Stimulated activated CD8-positive, alpha-beta memory T cell treated with anti-CD3 and anti-CD28 coated beads, Interleukin-15, amount 100 ng/mL, for 1 hour (primary cell): ENCODE results near the gene ANKH.
A peak's percentile ranks its signal among the peaks of the same experiment; 100 is the strongest.
"Not testable (repeated sequence)": the region's sequence is repeated elsewhere in the genome, so short reads cannot be mapped to it uniquely, and the experiment has no call there.

ENCODE experiments used
- DNase-seq: peaks from one replicate; pipeline ENCODE4 v3.0.0-alpha.2; 2020; ENCODE audit warnings: low read depth

The ANKH gene

GRCh38 chr5:14882658-14883580 is 11.3 kb upstream of the ANKH start:
- DNase-seq: no peak

GRCh38 chr5:14881826-14882225 is 10.2 kb upstream of the ANKH start:
- DNase-seq: no peak

- no peak for DNase-seq
These were observed 9.1 kb upstream of the ANKH start for GRCh38 chr5:14880688-14881087.

- no peak for DNase-seq
These were observed 8.5 kb upstream of the ANKH start for GRCh38 chr5:14879937-14880589.

DNA sequence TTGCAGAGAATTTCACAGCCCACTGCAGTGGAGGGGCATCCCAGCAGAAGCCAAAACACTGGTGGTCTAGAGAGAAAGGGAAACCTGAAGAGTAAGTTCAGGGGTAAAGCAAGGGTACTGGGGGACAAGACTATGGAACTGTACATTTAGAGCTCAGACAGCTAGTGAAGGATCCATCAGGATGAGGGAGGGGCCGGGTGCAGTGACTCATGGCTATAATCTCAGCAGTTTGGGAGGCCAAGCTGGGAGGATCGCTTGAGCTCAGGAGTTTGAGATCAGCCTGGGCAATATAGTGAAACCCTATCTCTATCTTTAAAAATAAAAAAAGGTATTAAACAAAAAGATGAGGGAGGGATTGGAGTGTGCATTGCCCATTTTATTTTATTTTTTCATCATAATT is 7.8 kb upstream of the ANKH start:
- DNase-seq: no peak

DNA sequence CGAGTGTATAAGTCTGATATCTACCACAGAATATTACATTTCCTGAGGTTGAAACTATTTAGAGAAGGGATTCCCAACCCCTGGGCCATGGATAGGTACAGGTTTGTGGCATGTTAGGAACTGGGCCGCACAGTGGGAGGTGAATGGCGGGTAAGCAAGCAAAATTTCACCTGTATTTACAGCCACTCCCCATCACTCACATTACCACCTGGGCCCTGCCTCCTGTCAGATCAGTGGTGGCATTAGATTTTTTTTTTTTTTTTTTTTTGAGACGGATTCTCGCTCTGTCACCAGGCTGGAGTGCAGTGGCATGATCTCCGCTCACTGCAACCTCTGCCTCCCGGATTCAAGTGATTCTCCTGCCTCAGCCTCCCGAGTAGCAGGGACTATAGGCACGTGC is 6.6 kb upstream of the ANKH start:
- DNase-seq: not testable (repeated sequence)

DNA sequence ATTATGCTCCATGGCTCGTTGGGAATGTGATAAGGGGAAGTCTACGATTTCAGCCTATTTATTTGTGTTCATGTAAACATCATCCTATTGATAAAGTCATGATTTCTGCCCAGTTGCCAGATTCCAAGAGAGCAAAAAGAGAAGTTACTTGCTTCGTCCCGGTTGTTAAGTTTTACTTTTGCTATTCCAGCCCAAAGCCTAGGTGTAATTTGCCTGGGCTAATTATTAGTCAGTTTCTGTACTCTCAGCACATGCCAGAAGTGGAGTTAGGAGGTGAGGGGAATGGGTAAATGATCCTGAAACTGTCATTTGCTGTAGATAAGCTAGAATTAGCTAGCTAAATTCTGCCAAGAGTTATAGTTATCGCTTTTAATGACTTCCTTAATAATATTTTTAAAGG is 4.5 kb upstream of the ANKH start:
- no peak for DNase-seq

DNA sequence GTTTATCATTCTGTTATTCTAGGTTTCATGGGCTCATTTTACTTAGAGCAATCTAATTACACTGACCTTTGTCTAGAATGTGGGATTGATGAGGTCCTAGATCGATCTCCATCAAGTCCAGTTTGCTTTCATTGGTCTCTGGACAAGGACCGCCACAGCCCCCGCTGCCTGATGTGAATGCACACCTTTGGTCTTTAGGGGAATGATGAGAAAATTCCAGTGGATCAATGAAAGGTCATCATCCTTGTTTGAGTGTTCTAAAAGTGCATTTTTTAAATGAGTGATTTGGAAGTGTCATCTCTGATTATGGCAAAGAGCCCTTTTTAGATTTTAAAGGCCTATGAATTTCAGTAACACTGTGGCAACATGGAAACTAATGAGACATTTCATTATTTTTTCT is 2.2 kb upstream of the ANKH start:
- no peak for DNase-seq

DNA sequence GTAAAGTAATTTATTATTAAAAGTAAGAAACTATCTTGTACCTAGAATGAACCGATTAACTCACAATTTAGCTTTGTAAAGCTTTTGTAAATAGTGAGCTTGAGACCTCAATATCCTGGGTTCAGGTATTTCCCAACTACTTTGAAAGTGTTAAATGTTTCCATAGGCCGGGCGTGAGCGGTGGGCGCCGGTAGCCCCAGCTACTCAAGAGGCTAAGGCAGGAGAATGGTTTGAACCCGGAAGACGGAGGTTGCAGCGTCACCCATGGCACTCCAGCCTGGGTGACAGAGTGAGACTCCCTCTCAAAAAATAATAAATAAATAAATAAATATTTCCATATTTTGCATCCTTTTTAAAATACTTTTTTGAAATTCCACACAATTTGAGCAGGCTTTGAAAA is 1.5 kb upstream of the ANKH start:
- DNase-seq: no peak

DNA sequence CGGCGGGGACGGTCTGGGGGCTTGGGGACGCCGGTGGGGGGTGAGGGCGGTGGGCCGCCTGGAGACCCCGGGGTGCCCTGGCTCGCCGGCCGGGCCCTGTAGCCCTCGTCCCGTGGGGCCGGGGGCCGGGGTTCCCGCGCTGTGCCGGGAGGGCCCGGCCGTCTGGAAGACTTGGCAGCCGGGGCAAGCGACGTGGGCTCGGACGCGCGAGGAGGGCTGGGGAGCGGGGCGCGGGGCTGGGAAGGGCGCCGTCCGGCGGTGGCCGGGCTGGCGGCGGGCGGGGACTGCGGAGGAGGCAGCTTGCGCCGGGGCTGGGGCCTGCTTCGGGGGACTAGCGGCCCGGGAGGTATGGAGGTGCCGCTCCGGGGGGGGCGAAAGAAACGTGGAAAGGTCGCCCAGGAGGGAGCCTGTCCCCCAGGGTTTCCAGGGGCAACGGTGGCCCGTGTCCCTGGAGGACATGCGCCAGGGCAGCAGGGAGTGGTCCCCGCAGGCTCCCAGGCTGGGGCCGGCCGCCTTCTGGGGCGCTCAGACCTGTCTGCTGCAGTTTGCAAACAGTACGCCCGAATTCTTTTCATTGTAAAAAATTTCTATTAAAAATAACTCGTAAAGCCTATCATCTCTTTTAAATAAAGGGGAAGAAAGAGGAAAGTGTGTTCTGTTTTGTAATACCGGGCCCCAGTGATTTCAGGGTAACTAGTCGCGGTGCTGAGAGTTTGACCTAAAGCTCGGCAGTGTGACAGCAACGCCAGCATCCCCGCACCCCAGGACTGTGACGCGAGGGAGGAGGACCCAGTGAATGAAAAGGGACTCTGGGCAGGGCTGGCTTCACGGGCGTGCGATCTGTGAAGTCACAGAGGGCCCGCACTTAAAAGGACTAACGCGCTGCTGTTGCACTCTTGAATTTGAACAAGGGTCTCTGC is 752 bp upstream of the ANKH start:
- DNase-seq: peak; percentile 40

GRCh38 chr5:14870337-14871213 is 1.0 kb downstream of the ANKH start:
- peak; percentile 44 for DNase-seq

DNA sequence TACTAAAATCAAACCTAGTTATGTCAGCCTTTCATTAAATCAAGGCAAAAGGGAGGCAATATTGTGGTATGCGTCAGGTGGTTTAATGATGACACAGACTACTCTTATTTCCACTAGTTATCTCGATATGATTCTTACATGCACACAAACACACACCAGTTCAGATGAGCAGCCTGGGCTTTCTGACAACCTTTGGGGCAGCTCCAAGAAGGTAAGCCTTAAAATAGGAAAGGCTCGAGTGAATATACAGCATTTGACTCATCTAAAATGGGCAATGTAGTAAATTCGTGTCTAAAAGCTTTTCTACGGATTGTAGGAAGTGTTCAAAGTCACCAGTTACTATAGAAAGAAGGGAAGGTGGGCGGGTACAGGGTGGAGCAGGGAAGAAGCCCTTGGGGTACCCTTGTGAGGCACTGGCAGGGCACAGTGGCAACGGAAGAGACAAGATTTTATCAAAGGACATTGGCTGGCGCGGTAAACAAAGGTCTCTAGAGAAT is 1.9 kb downstream of the ANKH start:
- DNase-seq: no peak

DNA sequence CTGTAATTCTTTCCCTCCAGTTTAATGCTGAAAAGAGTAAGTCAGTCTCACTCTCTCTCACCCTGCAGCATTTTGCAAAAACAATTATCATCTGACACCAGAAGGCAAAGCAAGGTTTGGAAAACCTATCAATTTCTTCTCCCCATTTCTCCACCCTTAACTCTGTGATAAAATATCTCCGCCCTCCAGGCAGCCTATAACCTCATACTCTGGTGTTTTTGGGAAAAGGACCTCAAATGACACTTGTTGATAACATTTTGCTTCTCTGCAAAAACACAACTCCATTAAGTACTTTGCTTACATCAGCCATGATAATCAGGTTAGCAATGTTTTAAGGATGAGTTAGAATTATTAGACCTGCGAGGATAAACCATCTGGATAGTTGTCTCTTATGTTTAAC is 2.3 kb downstream of the ANKH start:
- no peak for DNase-seq

DNA sequence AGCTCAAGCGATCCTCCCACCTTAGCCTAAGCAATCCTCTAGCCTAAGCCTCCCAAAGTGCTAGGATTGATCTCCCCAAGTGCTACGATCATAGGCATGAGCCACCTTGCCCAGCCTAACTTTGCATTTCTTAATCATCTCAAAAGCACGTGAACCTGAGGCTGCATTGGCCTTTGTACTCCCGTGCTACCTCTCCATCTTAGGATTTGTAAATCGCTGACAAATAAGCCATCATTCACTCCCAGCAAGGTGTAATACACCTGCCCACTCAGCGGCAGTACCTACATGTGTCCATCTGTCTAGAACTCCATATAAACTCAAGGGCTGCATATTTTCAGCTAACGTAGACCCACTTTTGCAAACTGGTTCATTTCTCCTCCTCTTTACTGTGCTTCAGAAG is 2.8 kb downstream of the ANKH start:
- no peak for DNase-seq

- DNase-seq: no peak
These were observed 7.3 kb downstream of the ANKH start for GRCh38 chr5:14864181-14864812.

DNA sequence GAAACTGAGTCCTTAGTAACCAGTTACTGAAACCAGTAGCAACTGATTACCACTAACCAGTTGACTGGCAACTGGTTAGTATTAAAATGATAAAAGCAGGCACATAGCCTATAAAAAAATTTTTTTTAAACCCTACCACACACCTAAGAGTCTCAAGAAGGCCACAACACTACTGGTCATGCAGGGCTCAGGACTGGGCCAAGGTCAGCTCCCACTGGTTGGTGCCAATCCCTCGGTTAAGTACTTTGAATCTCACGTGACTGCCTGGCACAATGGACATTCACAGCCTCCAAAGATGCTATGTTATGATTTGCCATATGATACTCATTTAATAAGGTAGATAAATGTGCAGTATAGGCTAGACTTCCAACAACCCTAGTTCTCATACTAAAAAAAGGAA is 8.5 kb downstream of the ANKH start:
- DNase-seq: no peak

GRCh38 chr5:14861123-14861765 is 10.3 kb downstream of the ANKH start:
- DNase-seq: no peak

DNA sequence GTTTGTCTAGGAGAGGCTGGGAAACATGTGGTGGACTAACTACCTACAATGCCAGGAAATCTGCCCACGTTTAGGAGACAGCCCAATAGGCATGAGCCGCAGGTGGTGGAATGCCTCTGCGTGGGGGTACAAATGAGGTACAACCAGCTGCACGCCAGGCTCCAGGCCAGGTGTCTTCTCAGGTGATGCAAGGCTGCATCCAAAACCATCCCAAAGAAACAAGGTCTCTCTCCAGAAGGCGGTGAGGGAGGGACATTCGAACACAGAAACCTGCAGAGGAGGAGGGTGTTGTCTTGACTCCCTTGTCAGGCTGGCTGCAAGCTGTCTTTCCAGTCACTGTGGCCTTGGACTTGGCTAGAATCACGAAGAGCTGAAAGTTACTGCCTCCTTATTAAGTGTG is 11.6 kb downstream of the ANKH start:
- DNase-seq: no peak

- DNase-seq: no peak
These were observed 12.4 kb downstream of the ANKH start for GRCh38 chr5:14859150-14859549.

- DNase-seq: no peak
These were observed 16.2 kb downstream of the ANKH start for GRCh38 chr5:14855366-14855765.
